Astrocyte of the cerebellum (primary cell): ENCODE results near the gene NPAS2.

Experiments
- DNase-seq: peaks from one replicate; pipeline ENCODE4 v3.0.0-alpha.2; 2011; ENCODE audit warnings: low read depth
- H3K4me3 ChIP-seq: 2 replicates; pipeline ENCODE4 v1.5.1; 2011; ENCODE audit warnings: mild to moderate bottlenecking, low read depth, low read length, moderate library complexity
- in situ Hi-C: cut with HindIII; loops from 2 replicates; pipeline ENCODE4 v1.10.0; 2017; ENCODE audit warnings: low sequenced_read_pairs
- TF ChIP-seq, protein P1 (sequence below): IDR thresholded peaks from 2 replicates; pipeline ENCODE4 v1.5.1; 2012; ENCODE audit warnings: low read length, low read depth, moderate library complexity, mild to moderate bottlenecking; ENCODE audit errors: missing control alignments

NPAS2 gene

GRCh38 chr2:100989666-100990065 lies 169.7 kb downstream of the NPAS2 start:
- no peak for DNase-seq
- in situ Hi-C loops, result no loop called here

DNA sequence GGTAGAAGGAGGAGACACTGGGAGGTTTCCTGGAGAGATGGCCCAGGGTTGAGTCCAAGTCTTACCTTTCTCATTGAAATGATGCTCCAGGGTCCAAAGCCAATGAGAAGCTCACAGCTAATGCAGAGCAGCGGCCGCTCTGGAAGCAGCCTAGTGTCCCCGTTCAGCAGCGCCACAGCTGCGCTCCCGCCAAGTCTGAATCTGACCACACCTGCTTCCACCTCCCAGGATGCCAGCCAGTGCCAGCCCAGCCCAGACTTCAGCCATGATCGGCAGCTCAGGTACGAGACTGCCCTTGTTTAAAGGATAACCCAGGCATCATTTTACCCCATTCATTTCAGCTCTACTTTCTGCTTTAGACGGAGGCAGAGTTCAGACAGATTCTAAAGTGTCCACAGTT lies 170.2 kb downstream of the NPAS2 start:
- TF ChIP-seq, protein P1, sequence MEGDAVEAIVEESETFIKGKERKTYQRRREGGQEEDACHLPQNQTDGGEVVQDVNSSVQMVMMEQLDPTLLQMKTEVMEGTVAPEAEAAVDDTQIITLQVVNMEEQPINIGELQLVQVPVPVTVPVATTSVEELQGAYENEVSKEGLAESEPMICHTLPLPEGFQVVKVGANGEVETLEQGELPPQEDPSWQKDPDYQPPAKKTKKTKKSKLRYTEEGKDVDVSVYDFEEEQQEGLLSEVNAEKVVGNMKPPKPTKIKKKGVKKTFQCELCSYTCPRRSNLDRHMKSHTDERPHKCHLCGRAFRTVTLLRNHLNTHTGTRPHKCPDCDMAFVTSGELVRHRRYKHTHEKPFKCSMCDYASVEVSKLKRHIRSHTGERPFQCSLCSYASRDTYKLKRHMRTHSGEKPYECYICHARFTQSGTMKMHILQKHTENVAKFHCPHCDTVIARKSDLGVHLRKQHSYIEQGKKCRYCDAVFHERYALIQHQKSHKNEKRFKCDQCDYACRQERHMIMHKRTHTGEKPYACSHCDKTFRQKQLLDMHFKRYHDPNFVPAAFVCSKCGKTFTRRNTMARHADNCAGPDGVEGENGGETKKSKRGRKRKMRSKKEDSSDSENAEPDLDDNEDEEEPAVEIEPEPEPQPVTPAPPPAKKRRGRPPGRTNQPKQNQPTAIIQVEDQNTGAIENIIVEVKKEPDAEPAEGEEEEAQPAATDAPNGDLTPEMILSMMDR, result no peak
- DNase-seq, result no peak
- H3K4me3 ChIP-seq, result no peak overlapping the region
- in situ Hi-C loops, result no loop called here

More at GRCh38 chr2:100989666-100990065, 169.7 kb downstream of the NPAS2 start:
- TF ChIP-seq, protein P1, result no peak
- no peak overlapping the region for H3K4me3 ChIP-seq

GRCh38 chr2:100990650-100991403 lies 170.9 kb downstream of the NPAS2 start:
- no peak for DNase-seq
- TF ChIP-seq, protein P1, result no peak
- no peak overlapping the region for H3K4me3 ChIP-seq
- in situ Hi-C loops, result no loop called here

DNA sequence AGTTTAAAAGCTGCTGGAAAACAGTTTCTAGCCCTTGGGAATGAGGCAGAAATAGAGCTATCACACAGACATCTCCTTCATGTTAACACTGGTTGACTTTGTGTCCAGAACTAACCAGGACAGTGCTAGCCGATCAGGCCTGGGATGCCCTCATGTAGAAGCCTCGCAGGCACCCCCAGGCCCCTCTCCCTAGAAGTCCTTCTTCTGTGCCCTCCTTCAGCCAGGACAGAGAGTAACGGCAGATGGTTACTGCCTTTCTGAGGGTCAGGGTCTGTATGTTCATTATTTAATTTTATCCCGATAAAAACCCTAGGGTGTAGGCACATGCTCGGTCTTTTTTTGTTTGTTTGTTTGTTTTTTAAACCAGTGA lies 171.4 kb downstream of the NPAS2 start:
- no peak overlapping the region for H3K4me3 ChIP-seq
- no peak for DNase-seq
- TF ChIP-seq, protein P1, result no peak
- in situ Hi-C loops, result no loop called here

GRCh38 chr2:100992262-100992661 lies 172.3 kb downstream of the NPAS2 start:
- no peak for DNase-seq
- H3K4me3 ChIP-seq, result no peak overlapping the region
- TF ChIP-seq, protein P1, result no peak
- in situ Hi-C loops, result no loop called here

GRCh38 chr2:100993294-100993693 lies 173.4 kb downstream of the NPAS2 start:
- H3K4me3 ChIP-seq, result no peak overlapping the region
- in situ Hi-C loops, result no loop called here
- no peak for DNase-seq
- TF ChIP-seq, protein P1, result no peak
